ENCODE data around the gene TNIP1.

- TF ChIP-seq POLR2AphosphoS5 (IDR thresholded peaks at IDR 0.05; ENCODE audit: low read depth, low read length) (no peak; the same call in 1 of the 2 replicates), POLR2A (IDR thresholded peaks at IDR 0.05; ENCODE audit: low read depth, low read length) (no peak), TAF1 (IDR thresholded peaks at IDR 0.05; ENCODE audit: borderline replicate concordance, low read depth, low read length) (no peak)
These were observed 8.9 kb upstream of the TNIP1 start for GRCh38 chr5:151089726-151090125.

All from GM12892 (cell line).